Gastroesophageal sphincter (tissue), 3 donors: ENCODE results near the gene EMILIN2.

Source experiments
- EP300 ChIP-seq: sonication (generic); formaldehyde crosslinking; IDR thresholded peaks from one replicate; pipeline ENCODE4 v1.6.1; 2017; ENCODE audit warnings: antibody characterized with exemption, mild to moderate bottlenecking
- POLR2A ChIP-seq, 2 donors: fragments of 450-650 bp; IDR thresholded peaks; one replicate each; pipeline ENCODE4 v1.6.1; 2017; ENCODE audit warnings: antibody characterized with exemption in 2 of 2, mild to moderate bottlenecking in 2 of 2, moderate library complexity in 1 of 2
- TF ChIP-seq, protein P1 (sequence below), 4 experiments: fragments of 200-600 bp in 2 of 4; fragments of 450-650 bp in 2 of 4; sonication (generic) in 1 of 4; IDR thresholded peaks; one replicate each; pipeline ENCODE4 v1.5.1; 2017 to 2019; ENCODE audit warnings: antibody characterized with exemption in 4 of 4, mild to moderate bottlenecking in 2 of 4, moderate library complexity in 2 of 4

DNA sequence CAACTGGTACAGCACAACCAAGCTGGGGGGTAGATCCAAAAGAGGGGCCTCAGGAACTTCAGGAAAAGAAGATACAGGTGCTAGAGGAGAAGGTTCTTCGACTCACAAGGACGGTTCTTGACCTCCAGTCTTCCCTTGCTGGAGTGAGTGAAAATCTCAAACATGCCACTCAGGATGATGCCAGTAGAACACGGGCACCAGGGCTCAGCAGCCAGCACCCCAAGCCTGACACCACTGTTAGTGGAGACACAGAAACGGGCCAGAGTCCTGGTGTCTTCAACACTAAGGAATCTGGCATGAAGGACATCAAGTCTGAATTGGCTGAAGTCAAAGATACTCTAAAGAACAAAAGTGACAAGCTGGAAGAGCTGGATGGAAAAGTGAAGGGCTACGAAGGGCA, 43.8 kb downstream of the EMILIN2 start:
- TF ChIP-seq, protein P1, sequence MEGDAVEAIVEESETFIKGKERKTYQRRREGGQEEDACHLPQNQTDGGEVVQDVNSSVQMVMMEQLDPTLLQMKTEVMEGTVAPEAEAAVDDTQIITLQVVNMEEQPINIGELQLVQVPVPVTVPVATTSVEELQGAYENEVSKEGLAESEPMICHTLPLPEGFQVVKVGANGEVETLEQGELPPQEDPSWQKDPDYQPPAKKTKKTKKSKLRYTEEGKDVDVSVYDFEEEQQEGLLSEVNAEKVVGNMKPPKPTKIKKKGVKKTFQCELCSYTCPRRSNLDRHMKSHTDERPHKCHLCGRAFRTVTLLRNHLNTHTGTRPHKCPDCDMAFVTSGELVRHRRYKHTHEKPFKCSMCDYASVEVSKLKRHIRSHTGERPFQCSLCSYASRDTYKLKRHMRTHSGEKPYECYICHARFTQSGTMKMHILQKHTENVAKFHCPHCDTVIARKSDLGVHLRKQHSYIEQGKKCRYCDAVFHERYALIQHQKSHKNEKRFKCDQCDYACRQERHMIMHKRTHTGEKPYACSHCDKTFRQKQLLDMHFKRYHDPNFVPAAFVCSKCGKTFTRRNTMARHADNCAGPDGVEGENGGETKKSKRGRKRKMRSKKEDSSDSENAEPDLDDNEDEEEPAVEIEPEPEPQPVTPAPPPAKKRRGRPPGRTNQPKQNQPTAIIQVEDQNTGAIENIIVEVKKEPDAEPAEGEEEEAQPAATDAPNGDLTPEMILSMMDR (IDR thresholded peaks at IDR 0.05): no peak
- TF ChIP-seq POLR2A (IDR thresholded peaks at IDR 0.05) (no peak), EP300 (no peak)
